ENCODE results near the gene CHST8. TPM values are rescaled to one million over a fixed set of nuclear protein-coding genes. Genes with fewer than 3 reads are reported as not detected.

CHST8 gene
- total RNA-seq, 4 donors from 2014 or later, result 0.66 TPM; not detected in 3

DNA sequence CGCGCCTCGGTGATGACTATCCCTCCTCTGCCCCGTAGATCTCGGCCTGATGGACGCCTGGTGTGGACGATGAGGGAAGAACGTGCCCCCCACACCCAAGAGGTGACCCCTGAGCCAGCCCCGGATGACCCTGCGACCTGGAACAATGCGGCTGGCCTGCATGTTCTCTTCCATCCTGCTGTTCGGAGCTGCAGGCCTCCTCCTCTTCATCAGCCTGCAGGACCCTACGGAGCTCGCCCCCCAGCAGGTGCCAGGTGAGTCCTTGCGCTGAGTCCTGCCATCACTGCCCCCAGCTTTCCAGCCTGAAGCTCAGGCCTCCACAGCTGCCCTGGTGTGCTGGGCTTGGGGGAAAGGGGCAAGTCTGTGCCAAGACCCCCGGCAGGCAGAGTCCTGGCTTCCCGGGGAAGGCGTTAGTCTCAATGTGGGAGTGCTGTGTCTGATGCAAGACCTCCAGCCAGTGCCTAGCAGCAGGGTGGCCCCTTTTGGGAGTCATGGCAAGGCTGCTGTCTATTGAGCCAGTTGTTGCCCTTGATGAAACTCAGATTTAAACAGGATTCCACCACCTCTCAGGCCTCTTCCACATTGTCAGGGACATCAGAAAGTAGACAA is 67.5 kb downstream of the CHST8 start:
- no peaks in the 10 kb centered on the region for H3K9me3 ChIP-seq
- H3K4me3 ChIP-seq, result no peak overlapping the region
- DNase-seq (ENCODE audit: extremely low spot score), result no peak
- H3K27ac ChIP-seq (replicated peaks in 1 of 4), result no peak overlapping the region
- 93% methylated on average over 2 of the region's 18 CpGs for WGBS
- TF ChIP-seq, protein P1, sequence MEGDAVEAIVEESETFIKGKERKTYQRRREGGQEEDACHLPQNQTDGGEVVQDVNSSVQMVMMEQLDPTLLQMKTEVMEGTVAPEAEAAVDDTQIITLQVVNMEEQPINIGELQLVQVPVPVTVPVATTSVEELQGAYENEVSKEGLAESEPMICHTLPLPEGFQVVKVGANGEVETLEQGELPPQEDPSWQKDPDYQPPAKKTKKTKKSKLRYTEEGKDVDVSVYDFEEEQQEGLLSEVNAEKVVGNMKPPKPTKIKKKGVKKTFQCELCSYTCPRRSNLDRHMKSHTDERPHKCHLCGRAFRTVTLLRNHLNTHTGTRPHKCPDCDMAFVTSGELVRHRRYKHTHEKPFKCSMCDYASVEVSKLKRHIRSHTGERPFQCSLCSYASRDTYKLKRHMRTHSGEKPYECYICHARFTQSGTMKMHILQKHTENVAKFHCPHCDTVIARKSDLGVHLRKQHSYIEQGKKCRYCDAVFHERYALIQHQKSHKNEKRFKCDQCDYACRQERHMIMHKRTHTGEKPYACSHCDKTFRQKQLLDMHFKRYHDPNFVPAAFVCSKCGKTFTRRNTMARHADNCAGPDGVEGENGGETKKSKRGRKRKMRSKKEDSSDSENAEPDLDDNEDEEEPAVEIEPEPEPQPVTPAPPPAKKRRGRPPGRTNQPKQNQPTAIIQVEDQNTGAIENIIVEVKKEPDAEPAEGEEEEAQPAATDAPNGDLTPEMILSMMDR (IDR thresholded peaks at IDR 0.05), result no peak
- no peak for TF ChIP-seq POLR2A (IDR thresholded peaks at IDR 0.05; ENCODE audit: low read depth)
- no peak for TF ChIP-seq EP300 (IDR thresholded peaks at IDR 0.05)
- no peak for TF ChIP-seq POLR2AphosphoS5 (IDR thresholded peaks at IDR 0.05)
- H3K4me1 ChIP-seq, result peaks cover 0 to 6% (median 0%) of the 10 kb centered on the region in 4 donors
- intact Hi-C loops (cut with DNase I), result no loop called here
- peaks cover 0 to 64% (median 16%) of the 10 kb centered on the region in 4 donors for H3K27me3 ChIP-seq
- H3K36me3 ChIP-seq, result no peaks in the 10 kb centered on the region

DNA sequence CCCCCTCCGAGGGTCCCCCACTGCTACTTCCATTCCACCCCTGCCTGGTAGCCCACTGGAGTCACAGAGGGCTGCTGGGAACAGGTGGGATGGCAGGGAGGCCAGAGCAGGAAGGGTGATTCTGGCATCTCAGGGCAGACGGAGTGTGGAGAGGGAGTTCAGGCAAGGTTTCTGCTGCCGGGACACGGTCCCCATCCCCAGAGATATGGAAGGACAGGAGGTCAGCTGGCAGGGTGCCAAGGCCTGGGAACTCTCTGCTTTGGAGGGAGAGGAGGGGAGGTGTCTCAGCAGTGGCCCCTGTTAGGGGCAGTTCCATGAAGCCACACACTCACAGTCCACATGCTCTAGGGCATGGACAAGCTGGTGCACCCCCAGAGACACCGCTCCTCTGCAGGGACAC is 68.1 kb downstream of the CHST8 start:
- no peak overlapping the region for H3K4me3 ChIP-seq
- intact Hi-C loops (cut with DNase I), result no loop called here
- no peak overlapping the region for H3K27ac ChIP-seq (replicated peaks in 1 of 4)
- WGBS, result 46% methylated on average over 5 of the region's 5 CpGs
- no peaks in the 10 kb centered on the region for H3K4me1 ChIP-seq
- H3K36me3 ChIP-seq, result no peaks in the 10 kb centered on the region
- H3K9me3 ChIP-seq, result no peaks in the 10 kb centered on the region
- no peak for DNase-seq (ENCODE audit: extremely low spot score)
- H3K27me3 ChIP-seq, result peaks cover 0 to 58% (median 13%) of the 10 kb centered on the region in 4 donors
- TF ChIP-seq POLR2AphosphoS5 (IDR thresholded peaks at IDR 0.05) (no peak), EP300 (IDR thresholded peaks at IDR 0.05) (no peak), POLR2A (IDR thresholded peaks at IDR 0.05; ENCODE audit: low read depth) (no peak)
- TF ChIP-seq, protein P1 (IDR thresholded peaks at IDR 0.05), result no peak

DNA sequence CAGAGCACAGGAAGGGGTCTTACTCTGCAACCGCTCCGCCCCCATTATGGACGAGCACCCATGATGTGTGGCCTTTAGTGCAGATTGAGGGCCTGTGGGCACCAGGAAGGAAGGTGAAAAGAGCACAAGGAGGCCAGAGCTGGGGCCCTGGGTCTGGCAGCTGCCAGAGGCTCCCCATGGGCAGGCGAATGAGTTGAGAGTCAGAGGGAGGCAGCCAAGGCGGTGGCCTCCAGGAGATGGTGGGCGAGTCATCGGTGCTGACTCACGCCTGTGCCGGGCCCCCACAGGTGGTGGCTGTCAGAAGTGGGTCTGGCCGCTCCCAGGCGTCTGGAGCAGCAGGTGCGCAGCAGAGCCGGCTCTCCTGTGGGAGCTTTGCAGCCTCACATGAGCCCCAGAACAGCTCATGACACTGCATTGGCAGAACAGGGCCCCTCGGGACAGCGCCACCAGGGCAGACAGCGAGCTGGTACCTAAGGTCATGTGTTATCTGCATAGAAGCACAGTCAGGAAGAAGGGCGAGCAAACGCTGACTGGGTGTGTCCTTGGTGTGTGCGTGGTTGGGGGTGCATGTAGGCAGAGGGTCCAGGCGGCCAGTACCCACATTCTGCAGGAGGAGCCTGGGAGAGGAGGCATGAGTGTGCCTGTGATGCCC is 68.8 kb downstream of the CHST8 start:
- Histone ChIP-seq H3K9me3 (no peaks in the 10 kb centered on the region), H3K27me3 (peaks cover 0 to 51% (median 8%) of the 10 kb centered on the region in 4 donors), H3K4me3 (no peak overlapping the region), H3K4me1 (no peaks in the 10 kb centered on the region), H3K36me3 (no peaks in the 10 kb centered on the region), H3K27ac (replicated peaks in 1 of 4) (no peak overlapping the region)
- TF ChIP-seq POLR2AphosphoS5 (IDR thresholded peaks at IDR 0.05), result no peak
- TF ChIP-seq EP300 (IDR thresholded peaks at IDR 0.05), result no peak
- WGBS, result 72% methylated on average over 19 of the region's 20 CpGs
- DNase-seq (ENCODE audit: extremely low spot score), result no peak
- intact Hi-C loops (cut with DNase I), result no loop called here

- intact Hi-C loops (cut with DNase I), result no loop called here
- no peaks in the 10 kb centered on the region for H3K36me3 ChIP-seq
- DNase-seq (ENCODE audit: extremely low spot score), result no peak
- H3K9me3 ChIP-seq, result no peaks in the 10 kb centered on the region
- TF ChIP-seq, protein P1 (IDR thresholded peaks at IDR 0.05), result no peak
- no peak for TF ChIP-seq POLR2A (IDR thresholded peaks at IDR 0.05; ENCODE audit: low read depth)
- TF ChIP-seq POLR2AphosphoS5 (IDR thresholded peaks at IDR 0.05), result no peak
- no peak for TF ChIP-seq EP300 (IDR thresholded peaks at IDR 0.05)
- H3K27ac ChIP-seq (replicated peaks in 1 of 4), result no peak overlapping the region
- WGBS, result 79% methylated on average over 10 of the region's 12 CpGs
- no peaks in the 10 kb centered on the region for H3K4me1 ChIP-seq
- no peak overlapping the region for H3K4me3 ChIP-seq
- peaks cover 0 to 46% (median 3%) of the 10 kb centered on the region in 4 donors for H3K27me3 ChIP-seq
Observed at GRCh38 chr19:33691030-33691427, 69.3 kb downstream of the CHST8 start.

- WGBS, result 83% methylated on average over 6 of the region's 7 CpGs
- TF ChIP-seq, protein P1 (IDR thresholded peaks at IDR 0.05), result no peak
- TF ChIP-seq EP300 (IDR thresholded peaks at IDR 0.05) (no peak), POLR2AphosphoS5 (IDR thresholded peaks at IDR 0.05) (no peak), POLR2A (IDR thresholded peaks at IDR 0.05; ENCODE audit: low read depth) (no peak)
- no peak overlapping the region for H3K27ac ChIP-seq (replicated peaks in 1 of 4)
- H3K27me3 ChIP-seq, result peaks cover 0 to 39% (median 0%) of the 10 kb centered on the region in 4 donors
- no peaks in the 10 kb centered on the region for H3K9me3 ChIP-seq
- H3K36me3 ChIP-seq, result no peaks in the 10 kb centered on the region
- H3K4me1 ChIP-seq, result no peaks in the 10 kb centered on the region
- DNase-seq (ENCODE audit: extremely low spot score), result no peak
- intact Hi-C loops (cut with DNase I), result no loop called here
- no peak overlapping the region for H3K4me3 ChIP-seq
Observed at GRCh38 chr19:33691736-33692135, 70.0 kb downstream of the CHST8 start.
